Chondrocyte (in vitro differentiated cells): ENCODE data around the gene SLC27A6. TPM values are rescaled to one million over a fixed set of nuclear protein-coding genes. Genes with fewer than 3 reads are reported as not detected.
A peak's percentile ranks its signal among the peaks of the same experiment; 100 is the strongest.

Experiments used
- DNase-seq: peaks from one replicate; pipeline ENCODE4 v3.0.0; 2021; ENCODE audit warnings: mixed read lengths, low spot score
- H3K27ac Mint-ChIP-seq: one replicate; pipeline ENCODE4 v1.8.0; 2021; ENCODE audit warnings: mild to moderate bottlenecking, moderate library complexity, mixed read lengths; ENCODE audit not compliant: unreplicated experiment
- H3K27me3 Mint-ChIP-seq: 2 replicates; pipeline ENCODE4 v1.8.0; 2021; ENCODE audit warnings: low read depth, mixed read lengths
- H3K36me3 Mint-ChIP-seq: 2 replicates; pipeline ENCODE4 v1.8.0; 2021; ENCODE audit warnings: low read depth, mixed read lengths
- H3K4me1 Mint-ChIP-seq: 2 replicates; pipeline ENCODE4 v1.8.0; 2021; ENCODE audit warnings: low read depth, mild to moderate bottlenecking, mixed read lengths
- H3K4me3 Mint-ChIP-seq: one replicate; pipeline ENCODE4 v1.8.0; 2021; ENCODE audit warnings: mild to moderate bottlenecking, moderate library complexity, mixed read lengths; ENCODE audit not compliant: unreplicated experiment
- H3K9me3 Mint-ChIP-seq: 2 replicates; pipeline ENCODE4 v1.8.0; 2021; ENCODE audit warnings: low read depth, mixed read lengths
- CTCF ChIP-seq: fragments of 200-600 bp; sonication (generic); IDR thresholded peaks from 2 replicates; pipeline ENCODE4 v1.5.0; 2021; ENCODE audit warnings: antibody characterized with exemption, mild to moderate bottlenecking, moderate library complexity
- total RNA-seq: library from RNA; stranded (reverse); gene quantifications from 3 replicates; pipeline ENCODE4 v1.2.1, GENCODE V29; 2021

Gene SLC27A6
- total RNA-seq, 1 donor from 2014 or later, result 0.27 TPM

DNA sequence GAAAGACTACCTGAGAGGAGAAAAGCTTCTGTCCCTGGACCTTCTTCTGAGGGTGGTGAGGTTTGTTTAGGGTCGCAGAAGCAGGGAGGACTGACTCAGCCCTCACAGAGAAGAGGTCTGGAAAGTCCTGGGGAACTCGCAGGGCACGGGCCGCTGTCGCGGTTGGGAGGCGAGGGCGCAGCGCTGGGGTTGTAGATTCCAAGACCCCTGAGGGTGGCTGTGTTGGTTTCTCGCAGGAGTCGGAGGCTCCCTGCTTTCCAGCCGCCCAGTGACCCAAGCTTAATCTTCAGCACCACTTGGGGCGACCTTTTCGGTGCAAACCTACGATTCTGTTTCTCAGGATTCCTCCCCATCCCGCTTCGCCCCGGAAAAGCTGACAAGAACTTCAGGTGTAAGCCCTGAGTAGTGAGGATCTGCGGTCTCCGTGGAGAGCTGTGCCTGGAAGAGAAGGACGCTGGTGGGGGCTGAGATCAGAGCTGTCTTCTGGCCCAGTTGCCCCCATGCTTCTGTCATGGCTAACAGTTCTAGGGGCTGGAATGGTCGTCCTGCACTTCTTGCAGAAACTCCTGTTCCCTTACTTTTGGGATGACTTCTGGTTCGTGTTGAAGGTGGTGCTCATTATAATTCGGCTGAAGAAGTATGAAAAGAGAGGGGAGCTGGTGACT is 482 bp downstream of the SLC27A6 start:
- DNase-seq, result no peak
- Mint-ChIP-seq H3K27ac (no peak overlapping the region), H3K4me3 (peak overlapping the region; percentile 32), H3K4me1 (peaks cover 6% of the 10 kb centered on the region), H3K27me3 (peaks cover 49% of the 10 kb centered on the region), H3K9me3 (peaks cover 12% of the 10 kb centered on the region), H3K36me3 (no peaks in the 10 kb centered on the region)
- TF ChIP-seq CTCF, result no peak

DNA sequence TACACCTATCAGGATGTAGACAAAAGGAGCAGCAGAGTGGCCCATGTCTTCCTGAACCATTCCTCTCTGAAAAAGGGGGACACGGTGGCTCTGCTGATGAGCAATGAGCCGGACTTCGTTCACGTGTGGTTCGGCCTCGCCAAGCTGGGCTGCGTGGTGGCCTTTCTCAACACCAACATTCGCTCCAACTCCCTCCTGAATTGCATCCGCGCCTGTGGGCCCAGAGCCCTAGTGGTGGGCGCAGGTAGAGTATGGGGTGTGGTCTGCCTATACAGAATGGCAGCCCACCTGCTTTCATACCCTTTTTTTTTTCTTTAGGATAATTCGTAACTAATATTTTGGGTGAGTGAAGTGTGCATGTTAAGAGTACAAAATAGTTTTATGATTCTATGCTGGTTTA is 1.1 kb downstream of the SLC27A6 start:
- Mint-ChIP-seq H3K4me1 (peaks cover 6% of the 10 kb centered on the region), H3K27ac (no peak overlapping the region), H3K27me3 (peaks cover 46% of the 10 kb centered on the region), H3K4me3 (no peak overlapping the region), H3K9me3 (peaks cover 9% of the 10 kb centered on the region), H3K36me3 (no peaks in the 10 kb centered on the region)
- no peak for DNase-seq
- no peak for TF ChIP-seq CTCF

DNA sequence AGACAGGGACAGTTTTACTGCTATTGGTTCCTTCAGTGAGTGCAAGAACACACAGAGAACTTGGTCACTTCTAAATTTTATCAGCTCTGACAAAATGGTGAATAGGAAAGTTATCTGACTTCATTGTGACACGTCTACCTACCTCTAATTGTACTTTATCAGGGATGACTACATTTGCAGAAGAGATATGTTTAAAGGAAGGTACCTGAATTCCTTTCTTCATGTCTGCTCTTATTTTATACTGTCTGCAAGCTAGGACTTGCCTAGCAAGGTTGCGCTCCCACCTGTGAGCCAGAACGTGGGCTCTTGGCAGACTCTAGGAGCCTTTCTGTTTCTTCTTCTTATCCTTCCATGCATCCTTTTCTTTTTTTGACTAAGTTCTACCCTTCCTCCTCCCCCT is 1.6 kb downstream of the SLC27A6 start:
- DNase-seq, result no peak
- H3K27ac Mint-ChIP-seq, result no peak overlapping the region
- peaks cover 46% of the 10 kb centered on the region for H3K27me3 Mint-ChIP-seq
- H3K4me1 Mint-ChIP-seq, result peaks cover 6% of the 10 kb centered on the region
- H3K9me3 Mint-ChIP-seq, result peaks cover 12% of the 10 kb centered on the region
- no peak for TF ChIP-seq CTCF
- H3K36me3 Mint-ChIP-seq, result no peaks in the 10 kb centered on the region
- H3K4me3 Mint-ChIP-seq, result no peak overlapping the region

GRCh38 chr5:128973244-128973643 is 8.0 kb downstream of the SLC27A6 start:
- peaks cover 19% of the 10 kb centered on the region for H3K27me3 Mint-ChIP-seq
- TF ChIP-seq CTCF, result no peak
- no peaks in the 10 kb centered on the region for H3K4me1 Mint-ChIP-seq
- no peaks in the 10 kb centered on the region for H3K36me3 Mint-ChIP-seq
- no peak overlapping the region for H3K4me3 Mint-ChIP-seq
- DNase-seq, result no peak
- no peak overlapping the region for H3K27ac Mint-ChIP-seq
- H3K9me3 Mint-ChIP-seq, result peaks cover 15% of the 10 kb centered on the region

DNA sequence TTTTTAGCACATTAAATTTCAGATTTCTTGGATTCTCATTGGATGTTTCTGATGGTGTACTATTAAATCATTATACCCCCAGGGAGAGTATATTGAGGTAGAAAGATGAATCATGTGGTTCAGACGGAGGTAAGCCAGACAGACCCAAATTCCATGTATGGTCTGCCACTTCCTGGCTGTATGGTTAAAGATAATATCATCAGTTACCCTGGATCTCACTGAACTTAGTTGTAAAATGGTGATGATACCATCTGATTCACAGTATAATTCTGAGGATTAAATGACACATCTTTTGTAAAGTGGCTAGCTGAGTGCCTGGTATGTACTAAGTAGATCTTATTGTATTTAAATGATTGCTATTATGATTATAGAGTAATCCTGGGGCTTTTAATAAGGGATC is 9.3 kb downstream of the SLC27A6 start:
- Mint-ChIP-seq H3K27me3 (peaks cover 15% of the 10 kb centered on the region), H3K4me1 (no peaks in the 10 kb centered on the region), H3K4me3 (no peak overlapping the region), H3K36me3 (no peaks in the 10 kb centered on the region), H3K9me3 (peaks cover 15% of the 10 kb centered on the region), H3K27ac (no peak overlapping the region)
- no peak for TF ChIP-seq CTCF
- no peak for DNase-seq
